GM21447 (cell line): ENCODE data around the gene RSU1.

Experiments used
- ATAC-seq: cut with Tn5 transposase; IDR thresholded peaks from one replicate; pipeline ENCODE4 v1.9.1; 2021; ENCODE audit not compliant: unreplicated experiment

The RSU1 gene

GRCh38 chr10:16611037-16611436 lies 206.2 kb downstream of the RSU1 start:
- no peak for ATAC-seq

GRCh38 chr10:16609211-16609610 lies 208.0 kb downstream of the RSU1 start:
- ATAC-seq, result no peak

GRCh38 chr10:16606923-16607322 lies 210.3 kb downstream of the RSU1 start:
- ATAC-seq, result no peak

GRCh38 chr10:16606421-16606820 lies 210.8 kb downstream of the RSU1 start:
- ATAC-seq, result no peak

DNA sequence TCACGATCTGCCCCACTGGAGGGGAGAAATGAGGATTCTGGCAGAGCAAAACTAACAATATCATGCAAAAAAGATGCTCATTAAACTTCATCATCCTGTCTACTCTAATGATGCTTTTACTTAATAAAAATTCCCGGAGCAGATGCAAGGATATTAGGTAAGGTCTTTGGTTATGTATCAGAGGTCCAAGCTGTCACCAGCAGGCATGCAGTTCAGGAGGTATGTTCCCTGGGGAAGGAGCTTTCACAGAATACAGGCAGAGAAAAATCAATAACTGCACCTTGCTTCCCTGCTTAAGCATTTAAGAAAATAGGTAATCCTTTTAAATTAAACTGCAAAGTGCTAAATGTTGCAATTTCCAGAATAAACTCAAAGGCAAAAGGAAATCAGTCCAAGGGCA lies 213.9 kb downstream of the RSU1 start:
- no peak for ATAC-seq

GRCh38 chr10:16602104-16602775 lies 215.0 kb downstream of the RSU1 start:
- ATAC-seq, result no peak

- no peak for ATAC-seq
Observed at GRCh38 chr10:16599662-16600061, 217.6 kb downstream of the RSU1 start.

DNA sequence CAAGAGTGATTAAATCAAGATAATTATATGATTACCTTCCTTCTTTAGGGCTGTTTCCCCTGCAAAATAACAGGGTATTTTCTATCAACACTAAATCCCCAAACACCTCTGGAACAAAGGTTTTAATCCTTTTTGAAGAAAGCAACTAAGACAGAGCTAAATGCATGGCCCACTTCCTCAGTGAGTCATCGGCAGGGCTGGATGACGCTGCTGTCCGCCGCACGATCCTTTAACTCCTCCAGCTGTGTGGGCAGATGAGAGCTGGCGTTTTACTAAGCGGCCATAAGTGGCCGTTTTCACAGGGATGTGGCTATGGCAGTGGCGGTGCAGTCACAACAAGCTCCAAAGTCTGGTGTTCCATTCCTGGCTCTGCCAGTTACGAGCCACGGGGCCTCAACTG lies 219.6 kb downstream of the RSU1 start:
- ATAC-seq, result no peak

DNA sequence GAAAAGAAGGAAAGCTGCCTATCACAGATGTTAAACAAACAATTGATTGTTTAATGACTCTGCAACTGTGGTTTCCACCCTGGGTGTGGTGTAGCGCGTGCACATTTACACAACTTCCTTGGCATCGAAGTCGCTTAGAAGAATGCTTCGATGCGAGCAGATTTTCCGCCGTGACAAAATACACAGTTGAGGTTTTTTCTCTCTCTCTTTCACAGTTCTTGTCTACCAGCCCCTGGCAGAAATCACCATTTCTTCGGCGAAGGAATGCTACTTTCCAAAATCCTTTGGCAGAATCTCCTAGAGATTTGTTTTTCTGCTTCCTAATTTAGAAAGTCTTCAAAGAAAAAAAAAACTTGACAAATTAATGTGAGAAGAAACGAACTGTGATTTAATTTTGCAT lies 224.8 kb downstream of the RSU1 start:
- ATAC-seq, result no peak

DNA sequence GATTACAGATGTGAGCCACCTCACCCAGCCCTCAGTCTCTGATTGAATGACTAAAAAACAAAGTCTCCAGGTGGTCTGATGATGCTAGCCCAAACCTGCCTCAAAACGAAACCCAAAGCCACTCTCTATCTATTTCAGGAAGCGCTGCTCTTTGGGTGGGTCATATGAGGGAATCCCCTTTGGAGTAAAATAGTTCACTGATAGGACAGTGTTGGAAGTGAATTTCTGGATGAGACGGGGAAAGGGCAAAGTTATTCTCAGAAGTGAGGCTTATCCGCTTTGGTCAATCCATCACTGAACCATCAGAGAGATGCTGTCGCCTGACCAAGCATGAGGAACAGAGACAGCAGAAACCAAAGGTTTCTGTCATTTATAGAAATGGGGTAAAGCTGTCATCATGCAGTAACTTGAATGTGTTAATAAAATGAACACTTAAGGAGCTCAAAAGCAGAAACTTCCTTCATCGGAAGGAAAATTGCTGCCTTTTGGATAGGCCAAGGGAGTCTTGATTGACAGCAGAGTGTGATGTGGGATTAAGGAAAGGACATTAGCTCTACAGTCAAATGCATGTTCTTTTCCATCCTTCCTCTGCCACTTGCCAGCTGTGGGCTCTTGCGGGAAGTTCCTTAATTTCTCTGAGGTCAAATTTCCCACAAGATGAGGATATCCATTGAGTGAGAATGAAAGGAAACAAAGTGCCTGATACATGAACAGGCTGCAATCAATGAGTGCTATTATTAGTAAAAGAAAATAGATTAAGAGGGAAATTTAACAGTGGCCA lies 230.7 kb downstream of the RSU1 start:
- peak; percentile 94 for ATAC-seq

- no peak for ATAC-seq
Observed at GRCh38 chr10:16585103-16585502, 232.1 kb downstream of the RSU1 start.

DNA sequence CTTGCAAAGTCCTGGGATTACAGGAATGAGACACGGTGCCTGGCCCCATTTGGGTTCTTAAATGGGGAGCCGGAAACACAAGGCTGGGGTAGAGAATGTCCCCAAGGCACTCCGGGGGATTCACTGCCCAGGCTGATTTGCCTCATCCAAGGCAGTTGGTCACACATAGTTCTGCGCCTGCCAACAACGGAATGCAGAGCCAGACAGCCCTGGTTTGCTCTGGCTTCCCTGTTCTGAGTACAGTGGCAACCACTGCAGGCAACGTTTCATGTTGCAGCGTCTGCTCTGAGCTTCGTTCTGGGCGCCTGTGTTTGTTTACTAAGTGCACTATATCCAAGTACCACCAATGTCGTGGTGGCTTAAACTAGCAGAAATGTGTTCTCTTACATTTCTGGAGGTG lies 233.8 kb downstream of the RSU1 start:
- ATAC-seq, result no peak

DNA sequence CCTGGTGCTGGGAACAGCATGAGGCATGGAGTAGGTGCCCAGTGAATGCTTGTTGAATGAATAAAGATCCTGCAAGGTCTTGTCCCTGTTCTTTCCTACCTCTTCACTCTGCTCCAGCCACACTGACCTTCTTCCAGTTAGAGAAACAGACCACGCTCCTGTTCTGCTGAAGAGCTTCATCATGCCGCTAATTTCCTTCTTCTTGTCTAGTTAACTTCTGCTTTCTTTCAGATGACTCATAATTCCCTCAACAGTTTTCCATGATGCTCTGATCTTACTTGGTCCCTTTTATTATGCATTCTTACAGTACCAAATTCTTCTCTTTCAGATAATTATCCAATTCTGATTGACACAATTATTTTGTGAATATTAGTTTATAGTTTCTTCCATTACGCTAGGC lies 236.0 kb downstream of the RSU1 start:
- ATAC-seq, result no peak

GRCh38 chr10:16570731-16571130 lies 246.5 kb downstream of the RSU1 start:
- peak; percentile 95 for ATAC-seq

GRCh38 chr10:16566202-16566805 lies 250.9 kb downstream of the RSU1 start:
- ATAC-seq, result no peak

DNA sequence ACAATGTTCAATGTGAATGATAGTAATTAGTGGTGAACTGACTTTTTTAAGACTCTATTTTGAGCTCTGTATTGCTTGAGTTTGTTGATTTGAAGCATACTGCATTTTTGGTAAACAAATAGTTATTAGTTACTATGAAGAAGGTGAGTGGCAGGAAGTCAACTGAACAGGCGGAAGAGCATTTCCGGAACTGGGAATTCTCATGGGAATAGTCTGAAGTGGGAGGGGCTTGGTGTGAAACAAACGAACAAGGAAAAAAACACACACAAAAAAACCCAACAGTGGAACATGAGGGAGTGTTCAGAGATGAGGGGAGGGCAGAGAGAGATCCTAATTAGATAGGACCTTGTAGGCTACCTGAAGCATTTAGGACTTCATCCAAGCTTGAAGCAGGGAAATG lies 251.6 kb downstream of the RSU1 start:
- no peak for ATAC-seq

DNA sequence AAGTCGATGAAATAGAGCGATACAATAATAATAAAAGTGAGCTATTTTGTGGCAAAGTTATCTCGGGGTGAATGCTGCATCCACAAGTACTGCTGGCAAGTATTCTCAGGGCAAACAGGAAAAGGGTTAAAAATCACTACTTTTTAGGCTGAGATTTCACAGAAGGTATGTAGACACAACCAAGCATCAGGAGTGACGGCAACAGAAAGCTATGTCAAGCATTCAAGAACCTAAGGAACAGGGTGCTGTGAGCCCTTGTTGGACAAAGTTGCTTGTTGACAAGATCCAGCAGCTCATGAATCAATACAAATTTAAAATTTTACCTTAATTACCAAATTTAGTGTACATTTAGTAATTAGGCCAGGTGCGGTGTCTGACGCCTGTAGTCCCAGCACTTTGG lies 254.3 kb downstream of the RSU1 start:
- no peak for ATAC-seq

DNA sequence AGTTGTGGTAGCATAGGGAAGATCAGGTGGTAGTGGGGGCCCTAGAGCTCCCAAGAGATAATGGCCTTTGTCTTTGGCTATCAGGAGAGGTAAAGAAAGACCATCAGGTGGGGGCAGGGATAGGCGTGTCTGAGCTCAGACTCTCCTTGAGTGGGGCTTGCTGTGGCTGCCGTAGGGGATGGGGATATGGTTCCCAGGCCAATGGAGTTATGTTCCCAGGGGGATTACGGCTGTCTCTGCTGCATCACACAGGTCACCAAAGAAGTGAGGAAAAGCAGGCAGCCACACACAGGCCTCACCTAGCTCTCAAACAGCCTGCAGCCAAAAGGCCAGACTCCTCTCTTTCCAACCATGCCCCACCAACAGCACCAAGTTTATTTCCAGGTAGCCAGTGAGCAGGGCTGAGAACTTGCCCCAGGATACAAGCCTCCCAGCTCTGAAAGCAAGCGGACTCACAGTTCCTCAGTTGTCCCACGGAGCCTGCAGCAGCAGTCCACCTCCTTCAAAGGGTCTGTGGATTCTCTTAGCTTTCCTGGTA lies 257.9 kb downstream of the RSU1 start:
- no peak for ATAC-seq

DNA sequence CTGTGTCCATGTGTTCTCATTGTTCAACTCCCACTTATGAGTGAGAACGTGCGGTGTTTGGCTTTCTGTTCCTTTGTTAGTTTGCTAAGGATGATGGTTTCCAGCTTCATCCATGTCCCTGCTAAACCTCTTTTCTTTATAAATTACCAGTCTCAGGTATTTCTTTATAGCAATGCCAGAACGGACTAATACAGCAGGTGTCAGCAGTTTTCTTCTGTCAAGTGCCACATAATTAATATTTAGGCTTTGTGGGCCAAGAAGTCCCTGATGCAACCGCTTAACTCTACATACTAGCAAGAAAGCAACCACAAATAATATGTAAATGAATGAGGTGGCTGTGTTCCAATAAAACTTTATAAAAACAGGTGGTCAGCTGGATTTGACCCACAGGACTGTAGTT lies 269.3 kb downstream of the RSU1 start:
- ATAC-seq, result no peak

- ATAC-seq, result no peak
Observed at GRCh38 chr10:16545116-16545736, 272.0 kb downstream of the RSU1 start.

- ATAC-seq, result no peak
Observed at GRCh38 chr10:16544591-16544990, 272.6 kb downstream of the RSU1 start.

DNA sequence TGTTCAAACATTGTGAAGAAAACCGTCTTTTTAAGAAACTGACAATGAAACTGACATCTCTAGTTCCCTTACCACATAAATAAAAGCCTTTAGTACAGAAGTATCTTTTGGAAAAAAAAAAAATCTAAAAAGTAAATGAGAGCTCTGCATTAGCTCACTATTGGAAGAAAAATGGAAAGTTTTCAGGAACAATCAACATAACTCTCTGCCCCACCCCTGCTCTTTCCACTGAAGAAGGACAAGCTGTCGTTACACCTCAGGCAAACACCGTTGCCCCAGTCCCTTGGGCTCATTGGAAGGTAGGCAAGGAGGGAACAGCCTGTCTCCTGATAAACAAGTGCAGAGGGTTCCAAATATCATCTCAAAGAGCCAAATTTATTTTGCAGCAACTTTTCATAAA lies 273.1 kb downstream of the RSU1 start:
- no peak for ATAC-seq
